Chondrocyte (in vitro differentiated cells): ENCODE results near the gene MAPK4. TPM values are rescaled to one million over a fixed set of nuclear protein-coding genes. Genes with fewer than 3 reads are reported as not detected.

Experiments used
- DNase-seq: peaks from one replicate; pipeline ENCODE4 v3.0.0; 2021; ENCODE audit warnings: mixed read lengths, low spot score
- H3K27ac Mint-ChIP-seq: one replicate; pipeline ENCODE4 v1.8.0; 2021; ENCODE audit warnings: mild to moderate bottlenecking, moderate library complexity, mixed read lengths; ENCODE audit not compliant: unreplicated experiment
- H3K27me3 Mint-ChIP-seq: 2 replicates; pipeline ENCODE4 v1.8.0; 2021; ENCODE audit warnings: low read depth, mixed read lengths
- H3K36me3 Mint-ChIP-seq: 2 replicates; pipeline ENCODE4 v1.8.0; 2021; ENCODE audit warnings: low read depth, mixed read lengths
- H3K4me1 Mint-ChIP-seq: 2 replicates; pipeline ENCODE4 v1.8.0; 2021; ENCODE audit warnings: low read depth, mild to moderate bottlenecking, mixed read lengths
- H3K4me3 Mint-ChIP-seq: one replicate; pipeline ENCODE4 v1.8.0; 2021; ENCODE audit warnings: mild to moderate bottlenecking, moderate library complexity, mixed read lengths; ENCODE audit not compliant: unreplicated experiment
- H3K9me3 Mint-ChIP-seq: 2 replicates; pipeline ENCODE4 v1.8.0; 2021; ENCODE audit warnings: low read depth, mixed read lengths
- CTCF ChIP-seq: fragments of 200-600 bp; sonication (generic); IDR thresholded peaks from 2 replicates; pipeline ENCODE4 v1.5.0; 2021; ENCODE audit warnings: antibody characterized with exemption, mild to moderate bottlenecking, moderate library complexity
- total RNA-seq: library from RNA; stranded (reverse); gene quantifications from 3 replicates; pipeline ENCODE4 v1.2.1, GENCODE V29; 2021

The MAPK4 gene
- total RNA-seq, 1 donor from 2014 or later: 0.30 TPM

- no peak for DNase-seq
- TF ChIP-seq CTCF: no peak
- peaks cover 5% of the 10 kb centered on the region for H3K9me3 Mint-ChIP-seq
These were observed 186.1 kb downstream of the MAPK4 start for GRCh38 chr18:50745945-50746344.

GRCh38 chr18:50747849-50748242 is 188.0 kb downstream of the MAPK4 start:
- Mint-ChIP-seq H3K27ac (no peak overlapping the region), H3K36me3 (peaks cover 4% of the 10 kb centered on the region), H3K4me1 (no peaks in the 10 kb centered on the region), H3K4me3 (no peak overlapping the region), H3K27me3 (peaks cover 19% of the 10 kb centered on the region), H3K9me3 (peaks cover 5% of the 10 kb centered on the region)
- no peak for DNase-seq
- TF ChIP-seq CTCF: no peak

More at GRCh38 chr18:50745945-50746344, 186.1 kb downstream of the MAPK4 start:
- H3K36me3 Mint-ChIP-seq: peaks cover 4% of the 10 kb centered on the region
- no peak overlapping the region for H3K4me3 Mint-ChIP-seq
- H3K27me3 Mint-ChIP-seq: peaks cover 12% of the 10 kb centered on the region
- H3K4me1 Mint-ChIP-seq: no peaks in the 10 kb centered on the region
- no peak overlapping the region for H3K27ac Mint-ChIP-seq

- DNase-seq: no peak
- no peak overlapping the region for H3K27ac Mint-ChIP-seq
- TF ChIP-seq CTCF: no peak
- H3K9me3 Mint-ChIP-seq: peaks cover 5% of the 10 kb centered on the region
- peaks cover 17% of the 10 kb centered on the region for H3K27me3 Mint-ChIP-seq
- peaks cover 4% of the 10 kb centered on the region for H3K36me3 Mint-ChIP-seq
- no peaks in the 10 kb centered on the region for H3K4me1 Mint-ChIP-seq
- no peak overlapping the region for H3K4me3 Mint-ChIP-seq
These were observed 188.6 kb downstream of the MAPK4 start for GRCh38 chr18:50748243-50749229.

GRCh38 chr18:50749421-50749820 is 189.5 kb downstream of the MAPK4 start:
- Mint-ChIP-seq H3K4me1 (no peaks in the 10 kb centered on the region), H3K27ac (no peak overlapping the region), H3K9me3 (peaks cover 2% of the 10 kb centered on the region), H3K27me3 (peaks cover 16% of the 10 kb centered on the region), H3K36me3 (no peaks in the 10 kb centered on the region), H3K4me3 (no peak overlapping the region)
- no peak for TF ChIP-seq CTCF
- no peak for DNase-seq

GRCh38 chr18:50749945-50750344 is 190.1 kb downstream of the MAPK4 start:
- no peak for TF ChIP-seq CTCF
- Mint-ChIP-seq H3K4me3 (no peak overlapping the region), H3K36me3 (no peaks in the 10 kb centered on the region), H3K27me3 (peaks cover 20% of the 10 kb centered on the region), H3K9me3 (peaks cover 6% of the 10 kb centered on the region), H3K27ac (no peak overlapping the region), H3K4me1 (no peaks in the 10 kb centered on the region)
- no peak for DNase-seq
